Measurements from ENCODE around the gene JAML. TPM values are rescaled to one million over a fixed set of nuclear protein-coding genes. Genes with fewer than 3 reads are reported as not detected.

JAML gene
- total RNA-seq, 6 donors from 2014 or later = 33.0 to 105 (median 49.5) TPM

- Histone ChIP-seq H3K27ac (peak overlapping the region in 1 of 4 donors; percentile 18), H3K36me3 (peaks cover 0 to 15% (median 1%) of the 10 kb centered on the region in 4 donors), H3K4me1 (peaks cover 27 to 39% (median 30%) of the 10 kb centered on the region in 4 donors), H3K9me3 (no peaks in the 10 kb centered on the region), H3K27me3 (no peaks in the 10 kb centered on the region), H3K4me3 (no peak overlapping the region)
- ATAC-seq (ENCODE audit: low FRiP score in 2 of 2) (no peak), DNase-seq (no peak)
- TF ChIP-seq EP300 (IDR thresholded peaks at IDR 0.05) (no peak), CTCF (IDR thresholded peaks at IDR 0.05) (no peak), POLR2A (IDR thresholded peaks at IDR 0.05) (no peak), POLR2AphosphoS5 (IDR thresholded peaks at IDR 0.05) (no peak)
- 58 to 63% methylated on average over 2 of the region's 2 CpGs for WGBS, 2 donors
These were observed 11.4 kb upstream of the JAML start for GRCh38 chr11:118236170-118236569.

GRCh38 chr11:118234833-118235232, 10.0 kb upstream of the JAML start:
- no peak for ATAC-seq (ENCODE audit: low FRiP score in 2 of 2)

GRCh38 chr11:118233850-118234249, 9.0 kb upstream of the JAML start:
- H3K4me1 ChIP-seq = peaks cover 5 to 24% (median 19%) of the 10 kb centered on the region in 4 donors
- no peaks in the 10 kb centered on the region for H3K9me3 ChIP-seq
- no peak overlapping the region for H3K4me3 ChIP-seq
- H3K36me3 ChIP-seq = peaks cover 0 to 18% (median 1%) of the 10 kb centered on the region in 4 donors
- DNase-seq = no peak
- TF ChIP-seq POLR2AphosphoS5 (IDR thresholded peaks at IDR 0.05) (no peak), EP300 (IDR thresholded peaks at IDR 0.05) (no peak), POLR2A (IDR thresholded peaks at IDR 0.05) (no peak), CTCF (IDR thresholded peaks at IDR 0.05) (no peak)
- H3K27me3 ChIP-seq = no peaks in the 10 kb centered on the region
- 100% methylated on average over 1 of the region's 1 CpG for WGBS, 2 donors
- H3K27ac ChIP-seq = peak overlapping the region in 2 of 4 donors; percentile 11 to 19
- ATAC-seq (ENCODE audit: low FRiP score in 2 of 2) = no peak

More at GRCh38 chr11:118234833-118235232, 10.0 kb upstream of the JAML start:
- Histone ChIP-seq H3K4me1 (peaks cover 14 to 26% (median 22%) of the 10 kb centered on the region in 4 donors), H3K27ac (no peak overlapping the region), H3K27me3 (no peaks in the 10 kb centered on the region), H3K9me3 (no peaks in the 10 kb centered on the region), H3K4me3 (no peak overlapping the region), H3K36me3 (peaks cover 0 to 15% (median 1%) of the 10 kb centered on the region in 4 donors)
- TF ChIP-seq POLR2A (IDR thresholded peaks at IDR 0.05) (no peak), CTCF (IDR thresholded peaks at IDR 0.05) (no peak), POLR2AphosphoS5 (IDR thresholded peaks at IDR 0.05) (no peak), EP300 (IDR thresholded peaks at IDR 0.05) (no peak)
- WGBS, 2 donors = 94 to 95% methylated on average over 5 of the region's 5 CpGs
- no peak for DNase-seq

GRCh38 chr11:118233377-118233776, 8.6 kb upstream of the JAML start:
- WGBS, 2 donors = 75 to 97% methylated on average over 5 of the region's 5 CpGs
- Histone ChIP-seq H3K27me3 (no peaks in the 10 kb centered on the region), H3K4me1 (peaks cover 0 to 19% (median 16%) of the 10 kb centered on the region in 4 donors), H3K9me3 (no peaks in the 10 kb centered on the region), H3K36me3 (peaks cover 0 to 18% (median 1%) of the 10 kb centered on the region in 4 donors), H3K27ac (peak overlapping the region in 3 of 4 donors; percentile 0 to 32 (median 11)), H3K4me3 (no peak overlapping the region)
- DNase-seq (no peak), ATAC-seq (ENCODE audit: low FRiP score in 2 of 2) (no peak)
- TF ChIP-seq EP300 (IDR thresholded peaks at IDR 0.05) = no peak
- no peak for TF ChIP-seq POLR2A (IDR thresholded peaks at IDR 0.05)
- no peak for TF ChIP-seq CTCF (IDR thresholded peaks at IDR 0.05)

GRCh38 chr11:118232659-118233058, 7.8 kb upstream of the JAML start:
- peaks cover 0 to 18% (median 1%) of the 10 kb centered on the region in 4 donors for H3K36me3 ChIP-seq
- 85 to 96% methylated on average over 1 of the region's 1 CpG for WGBS, 2 donors
- H3K4me1 ChIP-seq = peaks cover 0 to 14% (median 12%) of the 10 kb centered on the region in 4 donors
- DNase-seq (no peak), ATAC-seq (ENCODE audit: low FRiP score in 2 of 2) (no peak)
- H3K27me3 ChIP-seq = no peaks in the 10 kb centered on the region
- H3K4me3 ChIP-seq = no peak overlapping the region
- peak overlapping the region in 1 of 4 donors; percentile 32 for H3K27ac ChIP-seq
- no peak for TF ChIP-seq POLR2AphosphoS5 (IDR thresholded peaks at IDR 0.05)
- no peaks in the 10 kb centered on the region for H3K9me3 ChIP-seq
